NOMO-1 (cell line): ENCODE measurements around the gene MSI2.
A peak's percentile ranks its signal among the peaks of the same experiment; 100 is the strongest.

Experiments used
- DNase-seq, 2 experiments: peaks; one replicate each; lab custom pipeline; 2025; ENCODE audit not compliant: unreplicated experiment in 2 of 2; lab: John Stamatoyannopoulos, UW

MSI2 gene

DNA sequence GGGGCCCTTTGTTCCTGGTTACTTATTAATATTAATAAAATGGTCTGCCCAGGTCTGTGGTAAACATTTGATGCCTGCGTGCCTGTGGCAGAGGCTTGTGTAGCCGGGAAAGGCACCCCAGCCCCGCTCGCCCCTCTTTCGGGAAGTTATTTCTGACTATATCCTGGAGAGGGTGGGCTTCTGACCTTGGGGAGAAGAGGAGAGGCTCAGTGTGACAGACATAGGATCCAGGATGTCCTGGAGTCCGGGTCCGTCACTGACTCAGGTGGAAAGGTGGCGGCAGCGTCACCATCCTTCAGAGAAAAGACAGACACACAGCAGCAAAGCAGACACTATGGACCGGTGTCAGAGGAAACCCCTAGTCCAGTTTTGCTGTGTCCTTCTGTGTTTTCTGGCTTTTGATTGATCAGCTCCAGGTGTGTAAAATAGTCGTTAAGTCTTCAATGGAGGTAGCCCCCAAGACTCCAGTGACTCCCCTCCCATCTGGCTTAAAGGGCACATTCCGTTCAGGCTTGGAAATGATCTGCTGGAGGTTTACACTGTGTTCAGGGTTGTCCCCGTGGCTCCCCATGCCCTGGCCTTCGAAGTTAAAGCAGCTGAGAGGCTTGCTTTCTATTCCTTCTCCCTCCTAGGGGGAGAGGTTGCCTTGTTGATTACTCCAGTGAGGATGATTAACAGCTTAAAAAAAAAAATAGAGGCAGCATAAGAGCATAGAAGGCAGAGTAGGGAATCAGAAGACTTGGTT is 407.2 kb downstream of the MSI2 start:
- DNase-seq: no peak

DNA sequence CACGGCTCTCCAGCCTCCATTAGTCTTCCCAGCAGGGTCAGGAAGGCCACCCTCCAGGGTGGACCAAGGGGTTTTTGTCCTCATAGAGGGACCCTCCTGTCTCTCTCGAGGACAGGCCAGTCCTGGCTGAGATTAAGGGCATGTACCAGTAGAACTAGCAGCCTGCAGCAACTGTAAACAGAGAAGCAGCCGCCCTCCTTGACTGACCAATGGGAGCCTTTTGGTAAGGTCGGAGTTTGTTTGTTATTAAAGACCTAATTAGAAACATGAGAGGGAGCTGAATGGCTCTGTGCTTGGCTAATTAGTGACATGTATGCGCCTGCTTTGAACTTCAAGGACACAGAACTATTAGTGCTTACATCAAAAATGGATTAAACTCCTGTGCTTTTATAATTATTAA is 408.8 kb downstream of the MSI2 start:
- DNase-seq: no peak

- no peak for DNase-seq
Measured at GRCh38 chr17:57665696-57666095, 409.4 kb downstream of the MSI2 start.

DNA sequence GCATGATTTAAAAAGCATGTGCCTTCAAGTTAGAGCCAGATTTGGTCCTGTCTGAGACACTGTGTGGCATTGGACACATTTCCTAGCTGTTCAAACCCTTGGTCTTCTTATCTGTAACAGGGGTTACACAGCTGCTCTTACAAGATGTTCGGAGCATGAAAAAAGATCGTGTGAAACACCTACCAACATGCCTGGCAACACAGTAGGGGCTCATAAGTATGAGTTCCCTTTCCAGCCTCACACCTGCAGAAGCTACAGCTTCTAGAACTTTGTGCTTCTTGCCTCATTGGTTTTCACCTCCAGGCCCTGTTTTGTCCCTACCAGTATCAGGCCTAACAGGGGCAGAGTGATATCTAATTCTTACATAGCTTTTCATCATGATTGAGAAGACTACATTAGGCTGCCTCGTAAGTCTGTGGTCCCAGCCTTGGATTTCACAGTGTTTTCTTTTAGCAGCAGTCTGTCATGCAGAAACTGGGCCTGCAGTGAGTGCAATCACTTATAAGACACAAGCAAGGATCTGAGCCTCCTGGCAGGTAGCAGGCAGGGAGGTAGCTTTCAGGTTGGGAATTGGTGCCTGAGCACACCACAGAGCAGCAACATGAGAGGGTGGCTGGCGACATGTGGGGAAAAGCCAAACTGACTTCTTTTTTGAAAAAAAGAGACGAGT is 410.0 kb downstream of the MSI2 start:
- no peak for DNase-seq

DNA sequence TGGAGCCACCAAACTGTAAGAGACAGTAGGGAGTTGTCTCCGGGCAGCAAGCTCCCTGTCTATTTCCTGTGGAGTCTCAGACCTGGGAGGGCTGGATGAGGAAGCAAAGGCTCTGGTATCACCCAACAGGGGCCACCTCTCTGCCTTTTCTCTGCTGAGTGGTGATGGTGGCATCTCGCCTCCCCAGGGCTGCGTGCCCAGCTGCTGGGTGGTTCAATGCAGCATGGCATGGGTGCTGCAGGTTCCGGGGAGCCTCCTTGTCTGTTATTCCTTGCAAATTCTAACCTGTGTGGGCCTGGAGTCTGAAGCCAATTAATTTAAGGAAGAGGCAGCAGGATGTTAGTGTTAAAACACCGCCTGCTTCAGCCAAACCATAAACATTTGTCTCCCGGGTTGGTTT is 410.6 kb downstream of the MSI2 start:
- DNase-seq: no peak

- DNase-seq: no peak
Measured at GRCh38 chr17:57667461-57667923, 411.2 kb downstream of the MSI2 start.

DNA sequence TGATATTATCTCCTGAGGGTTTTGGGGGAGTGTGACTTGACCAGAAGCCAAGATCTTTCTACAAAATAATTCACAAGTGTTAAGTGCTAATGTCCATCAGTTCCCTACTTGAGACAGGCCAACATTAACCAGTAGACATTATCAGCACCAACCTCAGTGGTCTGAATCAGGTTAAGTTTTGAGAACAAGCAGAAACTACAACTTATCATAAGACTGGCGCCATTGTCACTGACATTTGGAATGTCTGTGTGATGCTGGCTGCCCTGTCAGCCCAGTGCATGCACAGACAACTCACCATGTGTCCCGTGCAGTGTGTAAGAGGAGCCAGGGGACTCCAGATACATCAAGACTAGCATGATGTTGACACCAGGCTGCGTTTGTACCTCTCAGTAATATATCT is 412.0 kb downstream of the MSI2 start:
- no peak for DNase-seq

GRCh38 chr17:57669671-57670529 is 413.6 kb downstream of the MSI2 start:
- no peak for DNase-seq

DNA sequence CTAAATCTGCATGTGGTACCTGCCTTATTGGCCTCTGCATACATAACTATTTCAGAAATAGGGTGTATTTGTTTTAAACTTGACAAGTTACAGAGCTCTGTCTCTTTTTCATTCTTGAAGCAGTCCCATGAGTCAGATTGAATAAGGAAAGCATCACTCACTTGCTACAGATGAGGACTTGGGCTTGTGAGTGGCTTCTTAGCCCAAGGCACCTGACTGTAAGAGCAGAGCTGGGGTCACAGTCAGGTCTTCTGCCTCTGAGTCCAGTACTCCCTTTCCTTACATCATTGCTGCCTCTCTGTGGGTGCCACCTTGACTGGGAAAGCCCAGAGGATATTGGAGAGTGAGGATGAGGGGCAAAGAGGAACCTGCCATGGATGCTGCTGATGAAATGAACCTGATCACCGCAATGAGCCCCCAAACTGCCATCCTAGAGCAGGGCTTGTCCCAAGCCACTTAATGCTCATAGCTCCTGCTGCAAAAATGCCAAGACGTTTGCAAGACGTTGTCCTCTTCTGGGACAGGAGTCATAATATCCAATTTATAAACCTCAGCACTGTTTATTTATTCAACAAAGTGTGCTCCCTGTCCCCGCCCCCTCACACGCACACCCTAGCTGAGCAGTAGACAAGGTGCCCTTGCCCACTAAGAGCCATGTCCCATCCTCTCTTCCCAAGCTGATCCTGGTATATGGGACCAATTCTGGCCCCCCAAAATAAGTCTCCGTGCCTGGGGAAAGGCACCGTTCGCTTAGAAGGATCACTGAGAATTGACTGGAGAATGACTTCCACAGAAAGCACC is 414.6 kb downstream of the MSI2 start:
- no peak for DNase-seq

DNA sequence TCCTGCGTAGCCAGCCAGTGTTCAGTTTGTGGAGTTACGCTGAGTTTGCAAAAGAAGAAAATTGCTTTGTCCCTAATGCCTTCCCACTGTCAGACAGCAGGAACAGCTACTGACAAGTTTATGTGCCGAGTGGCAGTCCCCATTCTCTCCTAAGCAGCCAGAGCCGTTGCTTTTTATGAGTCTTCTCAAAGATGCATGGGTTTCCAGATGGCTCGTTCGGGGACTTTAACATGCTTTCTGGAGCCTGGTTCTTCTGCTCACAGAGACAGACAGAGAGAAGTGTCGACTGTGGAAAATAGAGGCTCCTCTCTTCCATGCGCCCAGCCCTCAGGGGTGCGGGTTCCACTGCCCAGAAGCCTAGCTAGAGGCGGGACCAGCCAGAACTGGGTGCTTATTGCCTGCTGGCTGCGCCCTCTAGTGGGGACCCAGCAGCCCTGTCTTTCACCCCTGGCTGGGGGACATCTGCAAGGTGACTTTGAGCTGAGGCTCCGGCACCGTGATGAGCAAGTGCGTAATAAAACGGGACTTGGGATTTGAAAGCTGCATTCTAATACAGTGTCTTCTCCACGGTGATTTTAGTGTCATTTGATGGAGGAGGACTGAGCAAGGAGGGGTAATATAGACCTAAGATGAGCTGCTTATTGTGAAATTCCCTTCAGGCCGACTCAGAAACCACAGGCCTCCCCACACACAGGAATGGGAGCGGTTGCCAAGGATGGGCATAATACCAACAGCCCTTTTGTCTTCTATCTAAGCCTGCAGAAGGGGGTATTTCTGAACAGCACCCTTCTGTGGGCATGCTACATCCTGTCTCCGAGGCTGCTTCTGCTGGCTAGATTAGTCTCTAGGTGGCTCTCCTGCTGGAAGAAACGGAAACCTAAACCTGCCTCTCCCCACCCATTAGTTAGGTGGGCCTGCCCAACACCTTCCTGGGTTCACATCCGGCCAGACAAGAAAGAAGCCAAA is 415.6 kb downstream of the MSI2 start:
- peak; percentile 73 to 89 for DNase-seq

- DNase-seq: no peak
Measured at GRCh38 chr17:57672971-57673370, 416.6 kb downstream of the MSI2 start.

GRCh38 chr17:57674894-57675293 is 418.6 kb downstream of the MSI2 start:
- DNase-seq: no peak

DNA sequence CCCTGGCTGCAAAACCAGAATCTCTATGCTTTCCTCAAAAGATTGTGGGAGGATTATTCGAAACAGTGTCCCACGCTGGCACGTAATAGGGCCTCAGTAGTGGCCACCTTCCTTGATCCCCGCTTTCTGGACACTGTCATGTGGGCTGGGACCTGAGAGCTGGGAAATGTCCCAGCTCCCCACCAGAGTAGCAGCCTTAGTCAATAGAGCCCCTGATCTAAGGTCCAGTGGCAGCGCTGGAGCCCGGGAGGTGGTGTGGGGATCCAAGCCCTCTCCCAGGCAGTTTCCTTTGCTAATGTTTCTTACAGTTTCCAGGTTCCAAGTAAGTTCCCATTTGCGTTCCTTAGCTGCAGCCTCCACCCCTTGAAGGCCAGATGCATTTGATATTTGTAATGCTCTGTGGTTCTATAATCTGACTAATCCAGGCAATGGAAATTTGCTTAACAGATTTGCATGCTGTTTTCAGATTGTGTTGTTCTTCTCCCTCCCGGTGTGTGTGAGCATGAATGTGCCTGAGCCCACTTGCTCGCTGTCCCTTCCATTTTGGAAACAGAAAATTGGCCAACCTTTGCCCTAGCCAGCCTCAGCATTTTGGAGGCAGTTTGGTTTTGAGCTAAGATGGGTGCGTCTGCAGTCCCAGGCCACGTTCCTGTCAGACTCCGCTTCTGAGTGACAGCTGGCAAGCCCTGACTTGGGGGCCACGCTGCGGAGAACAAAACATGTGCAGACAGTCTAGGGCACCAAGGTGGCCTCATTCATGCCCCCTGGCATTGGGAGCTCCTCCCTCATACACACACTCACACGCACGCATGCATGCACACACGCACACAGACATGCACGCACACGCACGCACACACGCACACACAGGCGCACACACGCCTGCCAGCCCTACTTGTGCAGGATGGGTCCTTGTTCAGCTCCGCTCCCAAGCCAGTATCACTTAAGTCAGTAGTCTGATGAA is 419.4 kb downstream of the MSI2 start:
- no peak for DNase-seq

DNA sequence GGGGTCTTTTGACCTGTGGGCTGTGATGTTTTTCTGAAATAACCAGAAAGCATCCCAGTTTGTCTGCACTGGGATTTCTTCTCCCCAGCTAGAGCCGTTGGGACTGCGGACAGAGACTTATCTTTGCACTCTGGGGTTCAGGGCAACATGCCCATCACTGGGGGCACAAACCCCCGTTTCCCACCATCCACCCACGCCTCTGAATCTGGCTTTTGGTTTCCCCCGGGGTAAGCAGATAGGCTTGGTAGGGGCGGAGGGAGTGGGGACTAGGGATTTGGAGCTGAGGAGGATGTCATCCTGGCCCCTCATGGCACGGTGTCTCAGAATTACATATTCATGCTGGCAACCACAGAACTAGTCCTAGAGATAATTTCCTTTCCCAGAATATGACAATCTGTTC is 420.2 kb downstream of the MSI2 start:
- DNase-seq: no peak

DNA sequence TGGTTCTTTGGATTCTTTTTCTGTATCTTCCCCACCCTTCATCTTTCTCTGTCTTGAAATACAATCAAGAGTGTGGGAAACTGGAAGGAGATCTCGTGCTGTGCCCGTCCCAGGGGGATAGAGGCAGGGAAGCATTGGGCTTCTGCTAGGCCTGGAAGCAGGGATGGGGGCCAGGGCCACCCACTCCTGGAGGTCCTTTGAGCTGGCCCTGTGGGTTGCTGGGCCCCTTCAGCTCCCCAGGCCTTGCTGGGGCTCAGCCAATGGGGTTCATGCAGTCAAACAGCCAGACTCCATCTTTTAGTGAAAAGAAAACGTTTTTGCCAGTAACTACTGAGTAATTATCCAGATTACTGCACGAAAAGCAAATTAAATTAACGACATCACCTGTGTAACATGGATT is 421.0 kb downstream of the MSI2 start:
- DNase-seq: no peak

- no peak for DNase-seq
Measured at GRCh38 chr17:57677858-57678257, 421.5 kb downstream of the MSI2 start.

DNA sequence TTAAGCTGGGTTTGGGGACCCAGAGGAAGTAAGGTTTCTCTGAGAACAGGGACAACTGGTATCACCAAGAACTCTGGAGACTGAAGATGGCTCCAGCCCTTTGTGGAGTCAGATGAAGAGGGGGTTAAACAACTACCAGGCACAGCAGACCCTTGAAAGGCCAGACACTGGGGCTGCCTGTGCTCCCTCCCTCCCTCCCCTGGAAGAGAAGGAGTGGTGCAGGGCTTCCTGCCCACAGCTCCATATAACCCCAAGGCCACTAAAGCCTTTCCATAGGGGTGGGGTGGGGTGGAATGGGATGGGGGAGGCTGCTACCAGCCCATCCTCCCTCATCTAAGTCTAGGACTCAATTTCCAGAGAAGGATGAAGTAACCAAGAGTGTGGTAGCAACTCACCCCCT is 422.1 kb downstream of the MSI2 start:
- no peak for DNase-seq

DNA sequence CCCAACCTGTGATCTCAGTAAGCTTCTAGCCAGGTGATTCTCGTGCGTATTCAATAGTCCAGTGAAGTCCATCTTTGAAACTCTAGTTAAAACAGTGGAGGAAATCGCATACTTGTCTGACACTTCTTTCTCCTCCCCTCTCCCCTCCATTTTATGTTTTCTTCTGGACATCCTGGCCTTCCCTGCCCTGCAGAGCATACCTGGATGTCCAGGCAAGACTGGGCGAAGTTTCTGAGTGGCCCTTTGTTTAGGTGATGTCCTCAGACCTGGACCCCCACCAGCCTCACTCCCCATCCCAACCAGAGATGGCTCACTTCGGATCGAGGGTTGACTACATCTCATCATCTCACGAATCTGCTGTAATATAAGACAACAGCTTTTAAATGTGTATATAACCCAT is 423.0 kb downstream of the MSI2 start:
- DNase-seq: no peak
